ENCODE data around the gene MGAT4B. TPM values are rescaled to one million over a fixed set of nuclear protein-coding genes. Genes with fewer than 3 reads are reported as not detected.

Gene MGAT4B
- total RNA-seq, 1 experiment from 2014 or later, result 151 TPM

DNA sequence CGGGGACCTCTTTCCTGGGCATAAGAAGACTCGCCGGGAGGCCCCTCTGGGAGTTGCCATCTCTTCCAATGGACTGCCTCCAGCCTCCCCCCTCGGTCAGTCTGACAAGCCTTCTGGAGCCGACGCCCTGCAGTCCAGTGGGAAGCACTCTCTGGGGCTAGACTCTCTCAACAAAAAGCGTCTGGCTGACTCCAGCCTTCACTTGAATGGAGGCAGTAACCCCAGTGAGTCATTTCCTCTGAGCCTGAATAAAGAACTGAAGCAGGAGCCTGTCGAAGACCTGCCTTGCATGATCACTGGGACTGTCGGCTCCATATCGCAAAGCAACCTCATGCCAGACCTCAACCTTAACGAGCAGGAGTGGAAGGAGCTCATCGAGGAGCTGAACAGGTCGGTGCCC lies 41.3 kb downstream of the MGAT4B start:
- POLR2A ChIA-PET, result no interaction called here
- H3K36me3 Mint-ChIP-seq, result peaks cover 37% of the 10 kb centered on the region
- ATAC-seq, result no peak
- 0 out of 2 replicates have a peak overlapping the region, but pooled peaks have one; percentile 38 for H3K27ac Mint-ChIP-seq
- no peak for DNase-seq (ENCODE audit: low spot score)
- peaks cover 28% of the 10 kb centered on the region for H3K4me1 Mint-ChIP-seq
- H3K9me3 Mint-ChIP-seq, result no peaks in the 10 kb centered on the region
- H3K4me3 Mint-ChIP-seq, result no peak overlapping the region
- CTCF ChIA-PET, result interaction anchor here (1.2 kb wide), 1 partner anchor 209 kb away, joined by 3 read pairs; no protein-coding TSS in a partner anchor
- TF ChIP-seq GTF2I (CRISPR knock-in tag; conservative IDR thresholded peaks at IDR 0.05), result no peak
- TF ChIP-seq ZNF263 (CRISPR knock-in tag; IDR thresholded peaks at IDR 0.05; ENCODE audit: low read depth), result no peak
- TF ChIP-seq TCF7 (CRISPR knock-in tag; IDR thresholded peaks at IDR 0.05; ENCODE audit: low read depth), result no peak
- TF ChIP-seq, protein P1, sequence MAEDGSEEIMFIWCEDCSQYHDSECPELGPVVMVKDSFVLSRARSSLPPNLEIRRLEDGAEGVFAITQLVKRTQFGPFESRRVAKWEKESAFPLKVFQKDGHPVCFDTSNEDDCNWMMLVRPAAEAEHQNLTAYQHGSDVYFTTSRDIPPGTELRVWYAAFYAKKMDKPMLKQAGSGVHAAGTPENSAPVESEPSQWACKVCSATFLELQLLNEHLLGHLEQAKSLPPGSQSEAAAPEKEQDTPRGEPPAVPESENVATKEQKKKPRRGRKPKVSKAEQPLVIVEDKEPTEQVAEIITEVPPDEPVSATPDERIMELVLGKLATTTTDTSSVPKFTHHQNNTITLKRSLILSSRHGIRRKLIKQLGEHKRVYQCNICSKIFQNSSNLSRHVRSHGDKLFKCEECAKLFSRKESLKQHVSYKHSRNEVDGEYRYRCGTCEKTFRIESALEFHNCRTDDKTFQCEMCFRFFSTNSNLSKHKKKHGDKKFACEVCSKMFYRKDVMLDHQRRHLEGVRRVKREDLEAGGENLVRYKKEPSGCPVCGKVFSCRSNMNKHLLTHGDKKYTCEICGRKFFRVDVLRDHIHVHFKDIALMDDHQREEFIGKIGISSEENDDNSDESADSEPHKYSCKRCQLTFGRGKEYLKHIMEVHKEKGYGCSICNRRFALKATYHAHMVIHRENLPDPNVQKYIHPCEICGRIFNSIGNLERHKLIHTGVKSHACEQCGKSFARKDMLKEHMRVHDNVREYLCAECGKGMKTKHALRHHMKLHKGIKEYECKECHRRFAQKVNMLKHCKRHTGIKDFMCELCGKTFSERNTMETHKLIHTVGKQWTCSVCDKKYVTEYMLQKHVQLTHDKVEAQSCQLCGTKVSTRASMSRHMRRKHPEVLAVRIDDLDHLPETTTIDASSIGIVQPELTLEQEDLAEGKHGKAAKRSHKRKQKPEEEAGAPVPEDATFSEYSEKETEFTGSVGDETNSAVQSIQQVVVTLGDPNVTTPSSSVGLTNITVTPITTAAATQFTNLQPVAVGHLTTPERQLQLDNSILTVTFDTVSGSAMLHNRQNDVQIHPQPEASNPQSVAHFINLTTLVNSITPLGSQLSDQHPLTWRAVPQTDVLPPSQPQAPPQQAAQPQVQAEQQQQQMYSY (CRISPR knock-in tag; IDR thresholded peaks at IDR 0.05), result no peak
- no peak for TF ChIP-seq MYBL2 (CRISPR knock-in tag; IDR thresholded peaks at IDR 0.05)
- TF ChIP-seq CREB1 (CRISPR knock-in tag; IDR thresholded peaks at IDR 0.05), result no peak
- TF ChIP-seq NFE2L1 (CRISPR knock-in tag; IDR thresholded peaks at IDR 0.05), result no peak
- TF ChIP-seq RORB (CRISPR knock-in tag; IDR thresholded peaks at IDR 0.05), result no peak
- TF ChIP-seq, protein P2, sequence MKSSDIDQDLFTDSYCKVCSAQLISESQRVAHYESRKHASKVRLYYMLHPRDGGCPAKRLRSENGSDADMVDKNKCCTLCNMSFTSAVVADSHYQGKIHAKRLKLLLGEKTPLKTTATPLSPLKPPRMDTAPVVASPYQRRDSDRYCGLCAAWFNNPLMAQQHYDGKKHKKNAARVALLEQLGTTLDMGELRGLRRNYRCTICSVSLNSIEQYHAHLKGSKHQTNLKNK (CRISPR knock-in tag; IDR thresholded peaks at IDR 0.05), result no peak
- no peak for TF ChIP-seq OVOL2 (CRISPR knock-in tag; IDR thresholded peaks at IDR 0.05; ENCODE audit: borderline replicate concordance)
- TF ChIP-seq NR3C1 (CRISPR knock-in tag; conservative IDR thresholded peaks at IDR 0.05; ENCODE audit: low read depth), result no peak
- TF ChIP-seq FOXJ3 (CRISPR knock-in tag; IDR thresholded peaks at IDR 0.05; ENCODE audit: borderline replicate concordance), result no peak
- H3K27me3 Mint-ChIP-seq (ENCODE audit: low read depth), result no peaks in the 10 kb centered on the region

DNA sequence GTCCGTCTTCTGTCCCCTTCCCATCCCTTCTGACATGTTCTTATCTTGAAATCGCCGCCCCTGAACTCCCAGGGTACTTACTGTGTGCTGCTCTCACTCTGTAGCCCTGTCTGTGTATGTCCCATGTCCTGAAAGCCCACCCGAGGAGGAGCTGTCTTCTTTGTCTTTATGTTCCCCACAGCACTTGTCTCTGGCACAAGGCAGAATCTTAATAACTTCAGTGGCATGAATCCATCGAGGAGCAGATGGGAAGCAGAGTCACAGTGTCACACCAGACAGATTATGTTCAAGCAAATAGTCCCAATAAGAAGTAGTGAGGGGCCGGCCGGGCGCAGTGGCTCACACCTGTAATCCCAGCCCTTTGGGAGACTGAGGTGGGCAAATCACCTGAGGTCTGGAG lies 42.6 kb downstream of the MGAT4B start:
- no peak overlapping the region for H3K4me3 Mint-ChIP-seq
- H3K27me3 Mint-ChIP-seq (ENCODE audit: low read depth), result no peaks in the 10 kb centered on the region
- no peak for DNase-seq (ENCODE audit: low spot score)
- peaks cover 41% of the 10 kb centered on the region for H3K4me1 Mint-ChIP-seq
- H3K36me3 Mint-ChIP-seq, result peaks cover 28% of the 10 kb centered on the region
- peak overlapping the region; percentile 81 for H3K27ac Mint-ChIP-seq
- no peaks in the 10 kb centered on the region for H3K9me3 Mint-ChIP-seq
- ChIA-PET POLR2A (no interaction called here), CTCF (interaction anchor here (0.7 to 2.8 kb wide), 18 partner anchors 10 to 237 kb away, joined by 3 to 39 read pairs (median 3); partner anchors contain the start of genes LTC4S and MAML1)
- ATAC-seq, result no peak
- TF ChIP-seq EMX1 (CRISPR knock-in tag; IDR thresholded peaks at IDR 0.05) (no peak), ZNF121 (CRISPR knock-in tag; IDR thresholded peaks at IDR 0.05) (no peak), OVOL2 (CRISPR knock-in tag; IDR thresholded peaks at IDR 0.05; ENCODE audit: borderline replicate concordance) (no peak), RELA (CRISPR knock-in tag; IDR thresholded peaks at IDR 0.05; ENCODE audit: borderline replicate concordance) (no peak), CREB1 (CRISPR knock-in tag; IDR thresholded peaks at IDR 0.05) (no peak), ZNF396 (CRISPR knock-in tag; IDR thresholded peaks at IDR 0.05; ENCODE audit: borderline replicate concordance) (no peak), TEAD4 (CRISPR knock-in tag; IDR thresholded peaks at IDR 0.05) (no peak), SMAD4 (CRISPR knock-in tag; IDR thresholded peaks at IDR 0.05) (no peak), CREM (CRISPR knock-in tag; IDR thresholded peaks at IDR 0.05) (no peak)
- TF ChIP-seq, protein P3, sequence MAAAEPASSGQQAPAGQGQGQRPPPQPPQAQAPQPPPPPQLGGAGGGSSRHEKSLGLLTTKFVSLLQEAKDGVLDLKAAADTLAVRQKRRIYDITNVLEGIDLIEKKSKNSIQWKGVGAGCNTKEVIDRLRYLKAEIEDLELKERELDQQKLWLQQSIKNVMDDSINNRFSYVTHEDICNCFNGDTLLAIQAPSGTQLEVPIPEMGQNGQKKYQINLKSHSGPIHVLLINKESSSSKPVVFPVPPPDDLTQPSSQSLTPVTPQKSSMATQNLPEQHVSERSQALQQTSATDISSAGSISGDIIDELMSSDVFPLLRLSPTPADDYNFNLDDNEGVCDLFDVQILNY (CRISPR knock-in tag; IDR thresholded peaks at IDR 0.05), result no peak
- TF ChIP-seq, protein P4, sequence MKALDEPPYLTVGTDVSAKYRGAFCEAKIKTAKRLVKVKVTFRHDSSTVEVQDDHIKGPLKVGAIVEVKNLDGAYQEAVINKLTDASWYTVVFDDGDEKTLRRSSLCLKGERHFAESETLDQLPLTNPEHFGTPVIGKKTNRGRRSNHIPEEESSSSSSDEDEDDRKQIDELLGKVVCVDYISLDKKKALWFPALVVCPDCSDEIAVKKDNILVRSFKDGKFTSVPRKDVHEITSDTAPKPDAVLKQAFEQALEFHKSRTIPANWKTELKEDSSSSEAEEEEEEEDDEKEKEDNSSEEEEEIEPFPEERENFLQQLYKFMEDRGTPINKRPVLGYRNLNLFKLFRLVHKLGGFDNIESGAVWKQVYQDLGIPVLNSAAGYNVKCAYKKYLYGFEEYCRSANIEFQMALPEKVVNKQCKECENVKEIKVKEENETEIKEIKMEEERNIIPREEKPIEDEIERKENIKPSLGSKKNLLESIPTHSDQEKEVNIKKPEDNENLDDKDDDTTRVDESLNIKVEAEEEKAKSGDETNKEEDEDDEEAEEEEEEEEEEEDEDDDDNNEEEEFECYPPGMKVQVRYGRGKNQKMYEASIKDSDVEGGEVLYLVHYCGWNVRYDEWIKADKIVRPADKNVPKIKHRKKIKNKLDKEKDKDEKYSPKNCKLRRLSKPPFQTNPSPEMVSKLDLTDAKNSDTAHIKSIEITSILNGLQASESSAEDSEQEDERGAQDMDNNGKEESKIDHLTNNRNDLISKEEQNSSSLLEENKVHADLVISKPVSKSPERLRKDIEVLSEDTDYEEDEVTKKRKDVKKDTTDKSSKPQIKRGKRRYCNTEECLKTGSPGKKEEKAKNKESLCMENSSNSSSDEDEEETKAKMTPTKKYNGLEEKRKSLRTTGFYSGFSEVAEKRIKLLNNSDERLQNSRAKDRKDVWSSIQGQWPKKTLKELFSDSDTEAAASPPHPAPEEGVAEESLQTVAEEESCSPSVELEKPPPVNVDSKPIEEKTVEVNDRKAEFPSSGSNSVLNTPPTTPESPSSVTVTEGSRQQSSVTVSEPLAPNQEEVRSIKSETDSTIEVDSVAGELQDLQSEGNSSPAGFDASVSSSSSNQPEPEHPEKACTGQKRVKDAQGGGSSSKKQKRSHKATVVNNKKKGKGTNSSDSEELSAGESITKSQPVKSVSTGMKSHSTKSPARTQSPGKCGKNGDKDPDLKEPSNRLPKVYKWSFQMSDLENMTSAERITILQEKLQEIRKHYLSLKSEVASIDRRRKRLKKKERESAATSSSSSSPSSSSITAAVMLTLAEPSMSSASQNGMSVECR (CRISPR knock-in tag; IDR thresholded peaks at IDR 0.05; ENCODE audit: borderline replicate concordance), result no peak
- TF ChIP-seq, protein P5, sequence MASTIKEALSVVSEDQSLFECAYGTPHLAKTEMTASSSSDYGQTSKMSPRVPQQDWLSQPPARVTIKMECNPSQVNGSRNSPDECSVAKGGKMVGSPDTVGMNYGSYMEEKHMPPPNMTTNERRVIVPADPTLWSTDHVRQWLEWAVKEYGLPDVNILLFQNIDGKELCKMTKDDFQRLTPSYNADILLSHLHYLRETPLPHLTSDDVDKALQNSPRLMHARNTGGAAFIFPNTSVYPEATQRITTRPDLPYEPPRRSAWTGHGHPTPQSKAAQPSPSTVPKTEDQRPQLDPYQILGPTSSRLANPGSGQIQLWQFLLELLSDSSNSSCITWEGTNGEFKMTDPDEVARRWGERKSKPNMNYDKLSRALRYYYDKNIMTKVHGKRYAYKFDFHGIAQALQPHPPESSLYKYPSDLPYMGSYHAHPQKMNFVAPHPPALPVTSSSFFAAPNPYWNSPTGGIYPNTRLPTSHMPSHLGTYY (CRISPR knock-in tag; IDR thresholded peaks at IDR 0.05), result no peak
- TF ChIP-seq, protein P6, sequence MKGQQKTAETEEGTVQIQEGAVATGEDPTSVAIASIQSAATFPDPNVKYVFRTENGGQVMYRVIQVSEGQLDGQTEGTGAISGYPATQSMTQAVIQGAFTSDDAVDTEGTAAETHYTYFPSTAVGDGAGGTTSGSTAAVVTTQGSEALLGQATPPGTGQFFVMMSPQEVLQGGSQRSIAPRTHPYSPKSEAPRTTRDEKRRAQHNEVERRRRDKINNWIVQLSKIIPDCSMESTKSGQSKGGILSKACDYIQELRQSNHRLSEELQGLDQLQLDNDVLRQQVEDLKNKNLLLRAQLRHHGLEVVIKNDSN (CRISPR knock-in tag; IDR thresholded peaks at IDR 0.05), result no peak
- TF ChIP-seq, protein P2 (CRISPR knock-in tag; IDR thresholded peaks at IDR 0.05), result no peak

Data from WTC11 (cell line).